NCI-H446 (cell line): ENCODE results near the gene WWC2.
A peak's percentile ranks its signal among the peaks of the same experiment; 100 is the strongest.
"Not testable (repeated sequence)": the region's sequence is repeated elsewhere in the genome, so short reads cannot be mapped to it uniquely, and the experiment has no call there.

Experiments used
- DNase-seq, 2 experiments: peaks; one replicate each; lab custom pipeline; 2025; lab: John Stamatoyannopoulos, UW

Gene WWC2

GRCh38 chr4:183172881-183173280 lies 73.8 kb downstream of the WWC2 start:
- no peak for DNase-seq

- DNase-seq: no peak
Measured at GRCh38 chr4:183173580-183174526, 74.8 kb downstream of the WWC2 start.

DNA sequence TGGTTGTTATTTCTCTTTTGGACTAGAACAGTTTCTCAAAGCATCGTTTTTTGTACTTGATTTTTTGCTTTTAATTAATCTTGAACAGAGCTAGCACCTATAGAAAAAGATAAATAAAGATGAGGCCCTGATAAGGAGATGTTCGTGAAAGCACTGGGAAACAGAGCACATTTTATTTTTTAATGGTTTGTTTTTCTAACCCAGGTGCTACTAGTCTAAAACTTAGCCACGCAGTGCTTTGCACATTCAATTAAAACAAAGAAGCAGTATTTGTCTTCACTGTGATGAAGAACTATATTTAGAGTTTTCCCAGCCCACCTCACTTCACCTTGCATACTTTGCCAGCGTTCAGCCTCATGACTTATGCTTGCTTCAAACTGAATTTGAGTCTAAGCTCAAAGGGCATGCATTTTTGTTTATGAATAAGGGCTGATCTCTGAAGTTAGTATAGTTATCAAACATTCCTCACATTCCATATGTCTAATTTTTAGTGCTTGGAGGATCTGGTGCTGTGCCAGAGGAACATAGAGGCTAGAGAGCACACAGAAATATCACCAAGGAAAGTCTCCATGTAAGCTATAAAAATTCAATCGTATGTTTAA lies 76.7 kb downstream of the WWC2 start:
- no peak for DNase-seq

DNA sequence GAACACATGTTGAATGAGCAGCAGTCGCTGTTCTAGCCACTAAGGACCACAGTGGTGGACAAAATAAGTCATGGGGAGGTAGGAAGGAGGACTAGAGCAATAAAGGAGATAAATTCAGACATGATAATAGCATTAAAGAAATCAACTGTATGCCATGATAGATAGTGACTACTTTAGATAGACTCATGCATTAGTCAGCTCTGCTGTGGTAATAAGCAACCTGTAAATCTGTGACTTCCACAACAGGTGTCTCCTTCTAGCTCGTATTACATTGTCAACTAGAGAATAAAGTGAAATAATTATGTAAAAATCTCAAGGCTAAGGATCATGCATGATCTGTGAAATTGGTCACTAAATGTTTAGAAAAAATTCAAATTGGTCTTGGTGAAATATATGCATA lies 77.9 kb downstream of the WWC2 start:
- no peak for DNase-seq

GRCh38 chr4:183178201-183178600 lies 79.1 kb downstream of the WWC2 start:
- no peak for DNase-seq

DNA sequence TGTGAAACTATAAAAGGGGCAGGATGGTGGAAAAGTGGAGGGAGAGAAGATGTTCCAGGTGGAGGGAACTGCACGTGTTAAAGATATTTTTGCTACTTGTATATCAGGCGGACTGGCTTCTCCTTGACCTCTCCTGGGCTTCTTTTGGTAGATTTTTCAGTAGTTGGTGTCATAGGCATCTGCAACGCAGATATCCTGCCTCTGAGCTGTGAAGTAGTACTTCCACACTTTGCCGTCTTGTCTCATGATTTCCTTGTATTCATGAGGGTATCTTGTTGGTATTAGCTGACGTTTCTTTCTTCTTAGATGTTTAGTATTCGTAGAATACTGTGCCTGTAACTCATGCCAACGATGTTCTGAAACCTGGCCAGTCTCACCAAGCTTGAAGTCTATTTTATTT lies 81.0 kb downstream of the WWC2 start:
- DNase-seq: no peak

- DNase-seq: no peak
Measured at GRCh38 chr4:183180621-183181020, 81.6 kb downstream of the WWC2 start.

DNA sequence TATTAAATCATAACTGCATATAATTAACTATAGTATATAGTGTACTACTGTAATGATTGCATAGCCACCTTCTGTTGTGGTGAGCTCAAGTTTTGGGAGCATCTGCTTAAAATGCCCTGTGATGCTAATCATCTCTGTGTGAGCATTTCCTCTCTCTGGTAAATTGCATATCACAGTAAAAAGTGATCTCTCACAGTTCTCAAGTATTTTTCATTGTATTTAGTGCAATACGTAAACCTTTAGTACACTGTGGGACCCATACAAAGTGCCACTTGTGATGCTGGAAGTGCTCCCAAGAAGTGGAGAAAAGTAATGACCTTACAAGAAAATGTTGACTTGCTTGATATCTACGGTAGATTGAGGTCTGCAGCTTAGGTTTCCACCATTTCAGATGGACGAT lies 82.0 kb downstream of the WWC2 start:
- DNase-seq: no peak

- DNase-seq: no peak
Measured at GRCh38 chr4:183182873-183183725, 84.0 kb downstream of the WWC2 start.

DNA sequence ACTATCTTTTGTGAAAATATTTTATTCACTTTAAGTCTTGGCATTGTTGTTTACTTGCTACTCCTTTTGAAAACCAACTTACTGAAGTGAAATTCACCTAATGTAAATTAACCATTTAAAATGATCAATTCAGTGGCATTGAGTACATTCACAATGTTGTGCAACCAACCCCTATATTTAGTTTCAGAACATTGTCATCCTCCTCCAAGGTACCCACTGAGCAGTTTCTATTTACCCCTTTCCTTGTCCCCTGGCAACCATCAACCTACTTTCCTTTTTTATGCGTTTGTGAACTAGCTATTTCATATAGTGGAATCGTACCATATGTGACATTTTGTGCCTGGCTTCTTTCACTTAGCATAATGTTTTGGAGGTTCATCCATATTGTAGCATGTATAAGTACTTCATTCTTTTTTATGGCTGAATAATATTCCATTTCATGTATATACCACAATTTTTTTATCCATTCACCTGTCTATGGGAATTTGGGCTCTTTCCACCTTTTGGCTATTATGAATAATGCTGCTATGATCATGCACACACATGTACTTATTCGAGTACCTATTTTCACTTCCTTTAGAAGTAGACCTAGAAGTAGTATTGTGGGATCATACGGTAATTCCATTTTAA lies 85.0 kb downstream of the WWC2 start:
- DNase-seq: no peak

GRCh38 chr4:183185018-183185417 lies 86.0 kb downstream of the WWC2 start:
- DNase-seq: no peak

DNA sequence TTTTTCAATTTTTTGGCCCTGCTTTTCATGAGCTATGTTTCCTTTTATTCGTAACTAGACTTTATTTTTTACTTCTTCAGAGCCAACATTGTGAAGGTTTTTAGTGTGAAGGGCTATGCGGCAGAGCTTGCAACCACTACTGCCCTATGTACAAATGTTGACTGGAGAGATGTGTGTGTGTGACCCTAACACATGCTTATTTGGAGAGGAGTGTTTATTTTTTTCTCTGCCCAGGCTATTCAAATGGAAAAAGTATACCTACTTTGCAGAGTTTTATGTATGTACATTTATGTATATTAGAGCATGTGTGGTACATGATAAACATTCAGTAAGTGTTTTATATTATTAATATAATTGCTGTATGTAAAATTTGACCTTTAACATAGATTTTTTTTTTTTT lies 86.5 kb downstream of the WWC2 start:
- no peak for DNase-seq

DNA sequence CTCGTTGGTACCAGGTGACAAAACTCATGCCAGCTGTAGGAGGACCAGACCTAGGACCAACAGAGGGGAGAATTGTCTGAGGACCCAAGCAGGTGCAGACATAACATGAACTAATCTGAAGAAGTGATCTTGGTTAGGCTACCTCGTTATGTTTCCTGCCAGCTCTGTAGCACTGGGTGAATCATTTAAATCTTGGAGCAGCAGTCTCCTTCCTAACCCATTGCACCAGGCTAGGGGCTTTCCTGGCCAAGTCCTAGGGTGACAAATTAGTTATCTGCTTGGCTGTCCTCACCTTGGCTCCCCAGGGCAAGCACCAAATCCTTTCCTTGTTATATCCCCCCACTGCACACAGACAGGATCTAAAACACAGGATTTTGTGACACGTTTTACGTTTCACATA lies 87.8 kb downstream of the WWC2 start:
- DNase-seq: no peak

- no peak for DNase-seq
Measured at GRCh38 chr4:183190900-183191527, 92.0 kb downstream of the WWC2 start.

DNA sequence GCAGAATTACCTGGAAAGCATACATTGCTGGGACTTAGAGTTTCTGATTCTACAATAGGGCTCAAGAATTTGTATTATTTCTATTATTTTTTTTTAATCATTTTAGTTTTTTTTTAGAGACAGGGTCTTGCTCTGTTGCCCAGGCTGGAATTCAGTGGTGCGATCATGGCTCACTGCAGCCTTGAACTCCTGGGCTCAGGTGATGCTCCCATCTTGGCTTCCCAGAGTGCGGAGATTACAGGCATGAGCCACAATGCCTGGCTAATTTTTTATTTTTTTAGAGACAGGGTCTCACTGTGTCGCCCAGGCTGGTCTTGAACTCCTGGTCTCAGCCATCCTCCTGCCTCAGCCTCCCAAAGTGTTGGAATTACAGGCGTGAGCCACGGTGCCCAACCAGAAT lies 92.6 kb downstream of the WWC2 start:
- DNase-seq: no peak

DNA sequence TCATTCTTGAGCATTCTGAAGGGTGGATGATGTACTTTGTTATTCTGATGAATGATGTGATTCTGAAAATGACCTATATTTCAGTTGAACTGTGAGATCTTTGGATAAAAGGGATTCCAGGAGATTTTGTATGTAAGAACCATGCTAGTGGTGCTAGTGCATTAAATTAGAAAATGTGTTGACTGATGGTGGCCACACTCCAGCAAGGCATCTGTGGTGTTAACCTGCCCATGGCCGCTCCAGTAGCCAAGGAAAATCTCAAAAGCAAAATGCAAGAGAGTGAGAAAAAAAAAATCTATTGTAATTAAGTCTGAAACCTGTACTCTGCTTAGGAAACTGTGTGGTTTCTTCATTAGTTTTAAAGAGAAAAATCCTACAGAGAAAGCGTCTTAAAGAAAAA lies 93.5 kb downstream of the WWC2 start:
- no peak for DNase-seq

- not testable (repeated sequence) for DNase-seq
Measured at GRCh38 chr4:183193730-183194338, 94.8 kb downstream of the WWC2 start.

GRCh38 chr4:183195534-183195933 lies 96.5 kb downstream of the WWC2 start:
- DNase-seq: no peak

- no peak for DNase-seq
Measured at GRCh38 chr4:183197140-183197539, 98.1 kb downstream of the WWC2 start.

GRCh38 chr4:183200453-183200852 lies 101.4 kb downstream of the WWC2 start:
- DNase-seq: peak in 1 of 2 experiments; percentile 22

- no peak for DNase-seq
Measured at GRCh38 chr4:183201331-183201730, 102.3 kb downstream of the WWC2 start.
